Liver (tissue), 9 donors: ENCODE results near the gene RBM6. TPM values are rescaled to one million over a fixed set of nuclear protein-coding genes. Genes with fewer than 3 reads are reported as not detected.

Source experiments
- DNase-seq: peaks from one replicate; pipeline ENCODE4 v3.0.0-alpha.2; 2017; ENCODE audit warnings: low spot score
- H3K27ac ChIP-seq, 2 donors: one replicate each; pipeline ENCODE4 v1.7.0; 2013; ENCODE audit warnings: inconsistent platforms in 2 of 2, low read length in 2 of 2, control low read depth in 1 of 2, low read depth in 1 of 2, mild to moderate bottlenecking in 1 of 2
- H3K27me3 ChIP-seq, 4 donors: one replicate each; pipeline versions ENCODE4 v1.6.1 to v1.7.0; 2013; ENCODE audit warnings: low read length in 3 of 4, inconsistent platforms in 1 of 4, mild to moderate bottlenecking in 1 of 4, moderate library complexity in 1 of 4; ENCODE audit not compliant: control insufficient read depth in 4 of 4, insufficient read depth in 4 of 4
- H3K36me3 ChIP-seq, 4 donors: one replicate each; pipeline versions ENCODE4 v1.6.1 to v1.7.0; 2013; ENCODE audit warnings: low read length in 3 of 4, mild to moderate bottlenecking in 3 of 4, low read depth in 1 of 4, moderate library complexity in 1 of 4; ENCODE audit not compliant: control insufficient read depth in 4 of 4, insufficient read depth in 3 of 4
- H3K4me1 ChIP-seq, 4 donors: one replicate each; pipeline versions ENCODE4 v1.6.1 to v1.7.0; 2013; ENCODE audit warnings: low read length in 3 of 4, mild to moderate bottlenecking in 3 of 4, moderate library complexity in 1 of 4; ENCODE audit not compliant: control insufficient read depth in 4 of 4, insufficient read depth in 4 of 4
- H3K4me3 ChIP-seq, 3 donors: one replicate each; pipeline versions ENCODE4 v1.6.1 to v1.7.0; 2013; ENCODE audit warnings: low read length in 3 of 3, control low read depth in 1 of 3, low read depth in 1 of 3, mild to moderate bottlenecking in 1 of 3
- H3K9ac ChIP-seq, 2 donors: one replicate each; pipeline ENCODE4 v1.7.0; 2013; ENCODE audit warnings: low read length in 2 of 2, mild to moderate bottlenecking in 2 of 2, moderate library complexity in 2 of 2, control low read depth in 1 of 2, low read depth in 1 of 2
- H3K9me3 ChIP-seq, 4 donors: one replicate each; pipeline versions ENCODE4 v1.6.1 to v1.7.0; 2013; ENCODE audit warnings: low read length in 3 of 4; ENCODE audit not compliant: control insufficient read depth in 4 of 4
- CTCF ChIP-seq: fragments of 150-350 bp; IDR thresholded peaks from 2 replicates; pipeline ENCODE4 v1.5.1; 2017; ENCODE audit warnings: improper control_type of control experiment, low read depth, low read length; ENCODE audit not compliant: missing input control
- EGR1 ChIP-seq, 2 donors: IDR thresholded peaks; 2 replicates each; pipeline ENCODE4 v1.6.1; 2016 to 2018; ENCODE audit warnings: antibody characterized with exemption in 2 of 2, low read depth in 2 of 2
- FOXA1 ChIP-seq: IDR thresholded peaks from 2 replicates; pipeline ENCODE4 v1.6.1; 2016; ENCODE audit warnings: antibody characterized with exemption
- FOXA2 ChIP-seq: IDR thresholded peaks from 2 replicates; pipeline ENCODE4 v1.6.1; 2016; ENCODE audit warnings: antibody characterized with exemption
- GABPA ChIP-seq, 2 donors: IDR thresholded peaks in 1 of 2; conservative IDR thresholded peaks in 1 of 2; 2 replicates each; pipeline ENCODE4 v1.6.1; 2016; ENCODE audit warnings: antibody characterized with exemption in 2 of 2, mild to moderate bottlenecking in 1 of 2, moderate library complexity in 1 of 2
- HNF4A ChIP-seq, 2 donors: conservative IDR thresholded peaks; 2 replicates each; pipeline ENCODE4 v1.6.1; 2016; ENCODE audit warnings: antibody characterized with exemption in 2 of 2, mild to moderate bottlenecking in 2 of 2
- HNF4G ChIP-seq: IDR thresholded peaks from 2 replicates; pipeline ENCODE4 v1.6.1; 2016; ENCODE audit warnings: antibody characterized with exemption
- JUND ChIP-seq, 2 donors: IDR thresholded peaks; 2 replicates each; pipeline ENCODE4 v1.6.1; 2016; ENCODE audit warnings: antibody characterized with exemption in 2 of 2
- NR2F2 ChIP-seq: IDR thresholded peaks from 2 replicates; pipeline ENCODE4 v1.6.1; 2016; ENCODE audit warnings: antibody characterized with exemption
- RAD21 ChIP-seq, 2 donors: IDR thresholded peaks; 2 replicates each; pipeline ENCODE4 v1.6.1; 2016; ENCODE audit warnings: antibody characterized with exemption in 2 of 2, mild to moderate bottlenecking in 2 of 2
- RXRA ChIP-seq, 2 donors: IDR thresholded peaks; 2 replicates each; pipeline ENCODE4 v1.6.1; 2017 to 2018; ENCODE audit warnings: antibody characterized with exemption in 2 of 2, mild to moderate bottlenecking in 1 of 2
- SP1 ChIP-seq: IDR thresholded peaks from 2 replicates; pipeline ENCODE4 v1.6.1; 2018; ENCODE audit warnings: antibody characterized with exemption, mild to moderate bottlenecking
- TAF1 ChIP-seq: conservative IDR thresholded peaks from 2 replicates; pipeline ENCODE4 v1.6.1; 2016; ENCODE audit warnings: antibody characterized with exemption, mild to moderate bottlenecking
- YY1 ChIP-seq: IDR thresholded peaks from 2 replicates; pipeline ENCODE4 v1.6.1; 2016; ENCODE audit warnings: antibody characterized with exemption, mild to moderate bottlenecking
- ZBTB33 ChIP-seq: IDR thresholded peaks from 2 replicates; pipeline ENCODE4 v1.6.1; 2016; ENCODE audit warnings: antibody characterized with exemption
- WGBS: extraction: QIAGEN DNeasy Blood & Tissue Kit; methylation state at CpG from one replicate; pipeline ENCODE4 v1.1.7; 2013; 5-methylcytosine and 5-hydroxymethylcytosine counted together
- polyA plus RNA-seq, 2 donors: library from polyadenylated mRNA; stranded (reverse) in 1 of 2; unstranded in 1 of 2; fragments of 200-250 nt in 1 of 2; fragments of >200 nt in 1 of 2; fragmentation: Nextera tagmentation in 1 of 2; extraction: Ambion mirVana in 1 of 2; gene quantifications; one replicate each; pipeline versions ENCODE4 v1.2.1 to v1.2.3, GENCODE V29; 2013 to 2015
- total RNA-seq, 2 donors: library from RNA; depleted of rRNA; stranded (reverse); fragments of >200 nt; gene quantifications; one replicate each; pipeline ENCODE4 v1.2.3, GENCODE V29; 2014
- TF ChIP-seq, protein P1 (sequence below): IDR thresholded peaks from 2 replicates; pipeline ENCODE4 v1.6.1; 2016; ENCODE audit warnings: antibody characterized with exemption
- TF ChIP-seq, protein P2 (sequence below): IDR thresholded peaks from 2 replicates; pipeline ENCODE4 v1.6.1; 2016; ENCODE audit warnings: antibody characterized with exemption, mild to moderate bottlenecking
- TF ChIP-seq, protein P3 (sequence below): IDR thresholded peaks from 2 replicates; pipeline ENCODE4 v1.6.1; 2016; ENCODE audit warnings: antibody characterized with exemption
- donor health status: healthy.
- donor health status: healthy.
- donor health status: healthy.
- donor health status: healthy.
- donor health status: healthy.

Gene RBM6
- total and polyA plus RNA-seq, 4 donors: 10.9 to 59.2 (median 37.5) TPM

GRCh38 chr3:49911611-49912010, 28.3 kb upstream of the RBM6 start:
- H3K9ac ChIP-seq: no peak overlapping the region
- 95% methylated on average over 15 of the region's 15 CpGs for WGBS
- no peak for DNase-seq
- peaks cover 2 to 41% (median 6%) of the 10 kb centered on the region in 4 donors for H3K36me3 ChIP-seq
- no peaks in the 10 kb centered on the region for H3K9me3 ChIP-seq
- no peaks in the 10 kb centered on the region for H3K4me1 ChIP-seq
- no peak overlapping the region for H3K4me3 ChIP-seq
- no peak for TF ChIP-seq YY1
- TF ChIP-seq TAF1: no peak
- TF ChIP-seq EGR1 (IDR thresholded peaks at IDR 0.05; ENCODE audit: low read depth in 2 of 2): no peak
- TF ChIP-seq RAD21 (IDR thresholded peaks at IDR 0.05): no peak
- no peak for TF ChIP-seq FOXA2
- TF ChIP-seq, protein P1, sequence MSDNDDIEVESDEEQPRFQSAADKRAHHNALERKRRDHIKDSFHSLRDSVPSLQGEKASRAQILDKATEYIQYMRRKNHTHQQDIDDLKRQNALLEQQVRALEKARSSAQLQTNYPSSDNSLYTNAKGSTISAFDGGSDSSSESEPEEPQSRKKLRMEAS: no peak
- TF ChIP-seq HNF4A (conservative IDR thresholded peaks at IDR 0.05): no peak
- no peak for TF ChIP-seq JUND (IDR thresholded peaks at IDR 0.05)
- TF ChIP-seq, protein P2, sequence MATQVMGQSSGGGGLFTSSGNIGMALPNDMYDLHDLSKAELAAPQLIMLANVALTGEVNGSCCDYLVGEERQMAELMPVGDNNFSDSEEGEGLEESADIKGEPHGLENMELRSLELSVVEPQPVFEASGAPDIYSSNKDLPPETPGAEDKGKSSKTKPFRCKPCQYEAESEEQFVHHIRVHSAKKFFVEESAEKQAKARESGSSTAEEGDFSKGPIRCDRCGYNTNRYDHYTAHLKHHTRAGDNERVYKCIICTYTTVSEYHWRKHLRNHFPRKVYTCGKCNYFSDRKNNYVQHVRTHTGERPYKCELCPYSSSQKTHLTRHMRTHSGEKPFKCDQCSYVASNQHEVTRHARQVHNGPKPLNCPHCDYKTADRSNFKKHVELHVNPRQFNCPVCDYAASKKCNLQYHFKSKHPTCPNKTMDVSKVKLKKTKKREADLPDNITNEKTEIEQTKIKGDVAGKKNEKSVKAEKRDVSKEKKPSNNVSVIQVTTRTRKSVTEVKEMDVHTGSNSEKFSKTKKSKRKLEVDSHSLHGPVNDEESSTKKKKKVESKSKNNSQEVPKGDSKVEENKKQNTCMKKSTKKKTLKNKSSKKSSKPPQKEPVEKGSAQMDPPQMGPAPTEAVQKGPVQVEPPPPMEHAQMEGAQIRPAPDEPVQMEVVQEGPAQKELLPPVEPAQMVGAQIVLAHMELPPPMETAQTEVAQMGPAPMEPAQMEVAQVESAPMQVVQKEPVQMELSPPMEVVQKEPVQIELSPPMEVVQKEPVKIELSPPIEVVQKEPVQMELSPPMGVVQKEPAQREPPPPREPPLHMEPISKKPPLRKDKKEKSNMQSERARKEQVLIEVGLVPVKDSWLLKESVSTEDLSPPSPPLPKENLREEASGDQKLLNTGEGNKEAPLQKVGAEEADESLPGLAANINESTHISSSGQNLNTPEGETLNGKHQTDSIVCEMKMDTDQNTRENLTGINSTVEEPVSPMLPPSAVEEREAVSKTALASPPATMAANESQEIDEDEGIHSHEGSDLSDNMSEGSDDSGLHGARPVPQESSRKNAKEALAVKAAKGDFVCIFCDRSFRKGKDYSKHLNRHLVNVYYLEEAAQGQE: no peak
- no peak for TF ChIP-seq ZBTB33
- TF ChIP-seq CTCF: no peak
- no peak for TF ChIP-seq HNF4G
- no peak for TF ChIP-seq NR2F2
- no peak for TF ChIP-seq FOXA1
- TF ChIP-seq, protein P3, sequence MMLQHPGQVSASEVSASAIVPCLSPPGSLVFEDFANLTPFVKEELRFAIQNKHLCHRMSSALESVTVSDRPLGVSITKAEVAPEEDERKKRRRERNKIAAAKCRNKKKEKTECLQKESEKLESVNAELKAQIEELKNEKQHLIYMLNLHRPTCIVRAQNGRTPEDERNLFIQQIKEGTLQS: no peak
- TF ChIP-seq RXRA (IDR thresholded peaks at IDR 0.05): no peak
- TF ChIP-seq GABPA (IDR thresholded peaks at IDR 0.05 in 1 of 2, conservative IDR thresholded peaks at IDR 0.05 in 1 of 2): no peak
- H3K27ac ChIP-seq: no peak overlapping the region
- no peaks in the 10 kb centered on the region for H3K27me3 ChIP-seq

DNA sequence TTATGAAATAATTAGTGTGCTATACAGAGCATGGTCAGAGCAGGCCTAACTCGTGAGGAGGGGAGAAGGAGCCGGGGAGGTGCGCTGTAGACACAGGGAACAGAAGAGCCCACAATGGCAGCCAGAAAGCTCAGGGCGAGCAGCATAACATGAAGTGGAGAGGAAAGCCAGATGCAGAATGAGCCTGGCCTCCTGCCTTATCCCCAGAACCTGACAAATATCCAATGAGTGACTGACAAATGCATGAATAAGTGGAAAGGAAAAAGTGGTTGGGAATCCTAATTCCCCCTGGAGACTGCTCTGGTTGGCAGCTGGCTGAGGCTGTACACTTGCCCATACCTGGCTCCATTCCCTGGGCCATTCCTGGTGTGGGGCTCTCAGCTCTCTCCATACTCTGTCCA, 27.1 kb upstream of the RBM6 start:
- H3K36me3 ChIP-seq: peaks cover 2 to 41% (median 6%) of the 10 kb centered on the region in 4 donors
- no peak overlapping the region for H3K27ac ChIP-seq
- no peak overlapping the region for H3K4me3 ChIP-seq
- H3K9me3 ChIP-seq: no peaks in the 10 kb centered on the region
- 95% methylated on average over 4 of the region's 4 CpGs for WGBS
- no peak overlapping the region for H3K9ac ChIP-seq
- H3K27me3 ChIP-seq: no peaks in the 10 kb centered on the region
- DNase-seq: no peak
- H3K4me1 ChIP-seq: no peaks in the 10 kb centered on the region
- TF ChIP-seq NR2F2 (no peak), RAD21 (IDR thresholded peaks at IDR 0.05) (no peak), HNF4G (no peak), HNF4A (conservative IDR thresholded peaks at IDR 0.05) (no peak), EGR1 (IDR thresholded peaks at IDR 0.05; ENCODE audit: low read depth in 2 of 2) (no peak), FOXA1 (no peak), YY1 (no peak), FOXA2 (no peak), SP1 (no peak), GABPA (IDR thresholded peaks at IDR 0.05 in 1 of 2, conservative IDR thresholded peaks at IDR 0.05 in 1 of 2) (no peak), RXRA (IDR thresholded peaks at IDR 0.05) (no peak), TAF1 (no peak)
- TF ChIP-seq, protein P1: no peak
- TF ChIP-seq, protein P3: no peak
- TF ChIP-seq, protein P2: no peak
